Hematopoietic multipotent progenitor cell treated with erythropoietin and hydrocortisone succinate and interleukin-3 and kit ligand, for 17 days (in vitro differentiated cells): Measurements from ENCODE around the gene NHSL2.

Experiments used
- DNase-seq: peaks from one replicate; pipeline ENCODE4 v3.0.0-alpha.2; 2015; ENCODE audit warnings: low spot score

The NHSL2 gene

DNA sequence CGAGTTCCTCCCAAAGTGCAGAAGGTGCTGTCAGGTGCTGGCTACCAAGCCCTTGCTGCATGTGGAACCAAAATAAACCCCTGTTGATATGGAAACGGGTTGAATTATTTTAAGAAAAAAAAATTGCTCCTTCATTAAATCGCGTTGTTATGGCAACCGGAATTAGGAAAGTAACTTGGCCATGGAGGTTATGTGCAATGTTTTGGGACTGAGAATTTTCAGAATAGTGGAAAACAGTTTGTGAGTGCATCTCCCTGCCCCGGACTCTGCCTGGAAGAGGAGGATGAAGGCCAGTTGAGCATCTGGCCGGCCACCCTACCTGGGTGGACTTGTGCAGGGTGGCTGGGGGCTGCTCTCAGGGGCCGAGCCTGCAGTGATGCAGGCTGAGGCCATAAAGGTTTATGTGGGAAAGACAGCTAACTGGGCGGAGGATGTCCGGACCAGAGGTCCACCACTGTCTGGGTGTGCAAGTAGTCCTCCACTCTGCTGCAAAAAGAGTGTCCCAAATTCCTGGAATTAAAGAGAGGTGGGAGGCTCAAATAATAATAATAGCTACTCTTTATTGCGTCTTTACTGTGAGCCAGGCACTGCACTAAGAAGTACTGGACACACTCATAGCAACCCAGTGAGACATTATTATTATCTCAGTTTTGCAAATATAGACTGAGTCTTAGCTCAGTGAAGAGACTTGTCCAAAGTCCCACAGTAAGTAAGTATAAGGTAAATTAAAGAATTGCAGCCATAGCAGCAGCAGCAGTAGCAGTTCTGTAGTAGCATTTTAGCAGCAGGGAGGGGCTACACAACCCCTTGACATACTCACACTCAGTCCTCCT is 200.4 kb downstream of the NHSL2 start:
- no peak for DNase-seq

DNA sequence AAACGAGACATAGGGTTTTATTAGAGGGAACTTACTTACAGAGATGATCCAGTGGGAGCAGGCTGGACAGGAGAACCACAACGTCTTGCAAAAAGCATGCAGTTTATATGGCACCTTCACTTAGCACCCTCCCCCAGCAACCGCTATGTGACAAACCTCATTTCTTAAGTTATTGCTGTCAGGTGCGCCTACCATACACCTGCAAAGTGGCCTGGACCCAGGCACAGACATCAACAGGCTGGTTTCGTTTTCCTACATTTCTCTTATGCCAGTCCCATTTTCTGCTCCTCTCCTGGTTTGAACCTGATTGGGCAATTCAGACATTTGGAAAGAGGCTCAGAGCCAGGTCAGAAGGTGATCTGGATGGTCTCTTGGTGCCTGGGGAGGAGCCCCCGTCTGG is 202.8 kb downstream of the NHSL2 start:
- DNase-seq, result no peak

DNA sequence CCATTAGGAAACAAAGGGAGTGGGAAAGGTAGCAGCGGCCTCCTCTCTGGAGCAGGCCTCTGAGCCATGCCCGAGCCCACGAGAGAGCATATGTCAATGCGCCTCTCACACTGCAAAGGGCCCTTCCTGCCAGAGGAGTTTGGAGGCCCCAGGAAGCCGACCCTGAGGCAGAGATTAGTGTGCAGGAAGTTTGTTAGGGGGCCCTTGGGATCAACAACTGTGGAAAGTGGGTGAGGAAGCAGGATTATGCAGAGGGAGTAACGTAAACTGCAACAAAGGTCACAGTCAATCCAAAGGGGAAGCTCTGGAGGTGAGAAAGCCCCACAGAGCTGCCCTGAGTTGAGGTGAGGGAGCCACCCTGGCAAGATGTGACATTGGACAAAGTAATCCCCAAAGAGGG is 203.7 kb downstream of the NHSL2 start:
- no peak for DNase-seq

DNA sequence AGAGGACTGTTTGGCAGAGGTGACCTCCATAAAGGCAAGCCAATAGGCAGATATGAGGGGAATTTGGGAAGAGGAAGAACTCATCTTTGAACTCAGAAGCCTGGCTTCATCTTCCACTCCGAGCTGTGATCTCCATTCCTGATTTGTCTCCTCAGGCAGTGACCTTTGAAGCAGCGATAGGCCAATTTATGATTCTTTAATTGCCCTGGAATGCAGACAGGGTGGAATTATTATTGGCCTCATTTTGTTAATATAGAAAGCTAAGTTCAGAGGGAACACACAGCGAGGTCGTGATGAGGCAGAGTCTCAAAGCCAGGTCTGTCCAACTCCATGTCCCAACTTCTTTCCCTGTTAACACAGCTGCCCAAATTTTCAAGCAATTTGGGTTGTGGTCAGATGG is 204.2 kb downstream of the NHSL2 start:
- no peak for DNase-seq

DNA sequence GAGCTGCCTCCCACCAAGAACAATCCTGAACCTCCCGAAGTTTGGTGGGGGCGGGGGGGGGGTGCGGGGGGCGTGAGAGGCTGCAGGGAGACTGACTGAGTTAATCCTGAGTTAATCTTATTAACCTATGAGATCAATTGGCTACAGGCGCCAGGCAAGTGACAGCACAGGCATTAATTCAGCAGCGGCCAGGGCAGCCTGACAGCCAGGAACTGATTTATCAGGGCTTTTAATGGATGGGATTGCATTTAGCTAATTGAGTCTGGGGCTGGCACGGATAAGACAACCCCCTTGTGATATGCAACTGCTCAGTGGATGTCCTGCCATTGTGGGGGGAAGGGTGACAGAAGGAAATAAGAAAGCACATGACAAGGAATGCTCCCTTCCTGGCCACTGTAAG is 204.7 kb downstream of the NHSL2 start:
- DNase-seq, result no peak

DNA sequence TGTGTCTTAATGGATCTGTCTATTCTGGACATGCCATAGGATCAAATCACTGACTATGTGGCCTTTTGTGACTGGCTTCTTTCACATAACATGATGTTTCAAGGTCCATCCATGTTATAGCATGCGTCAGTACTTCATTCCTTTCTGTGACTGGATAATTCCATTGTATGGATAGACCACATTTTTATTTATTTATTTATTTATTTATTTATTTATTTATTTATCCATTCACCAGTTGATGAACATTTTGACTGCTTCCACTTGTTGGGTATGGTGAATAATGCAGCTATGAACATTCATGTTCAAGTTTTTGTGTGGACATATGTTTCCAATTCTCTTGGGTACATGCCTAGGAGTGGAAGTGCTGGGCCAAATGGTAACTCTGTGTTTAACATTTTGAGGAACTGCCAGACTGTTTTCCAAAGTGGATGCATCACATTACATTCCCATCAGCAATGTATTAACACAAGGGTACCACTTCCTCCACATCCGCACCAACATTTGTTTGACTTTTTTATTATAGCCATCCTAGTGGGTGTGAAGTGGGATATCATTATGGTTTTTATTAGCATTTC is 207.1 kb downstream of the NHSL2 start:
- DNase-seq, result no peak

DNA sequence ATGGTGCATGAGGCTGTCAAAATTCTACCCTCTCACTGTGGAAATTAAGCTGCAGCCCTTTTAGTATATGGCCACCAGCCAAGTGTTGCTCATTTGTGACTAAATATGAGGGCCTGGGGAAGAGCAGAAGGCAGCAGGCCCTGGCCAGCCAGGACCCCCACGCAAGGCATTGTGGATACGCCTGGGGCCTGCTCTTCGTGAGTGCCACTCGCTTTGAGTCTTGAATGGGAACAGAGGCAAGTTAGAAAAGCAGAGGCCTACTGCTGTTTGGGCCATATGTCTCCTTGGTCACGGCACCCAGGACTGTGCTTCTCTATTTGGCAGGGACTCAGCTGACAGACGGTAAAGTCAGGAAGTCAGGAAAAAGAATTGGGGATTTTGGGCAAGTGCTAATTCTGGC is 210.2 kb downstream of the NHSL2 start:
- no peak for DNase-seq

DNA sequence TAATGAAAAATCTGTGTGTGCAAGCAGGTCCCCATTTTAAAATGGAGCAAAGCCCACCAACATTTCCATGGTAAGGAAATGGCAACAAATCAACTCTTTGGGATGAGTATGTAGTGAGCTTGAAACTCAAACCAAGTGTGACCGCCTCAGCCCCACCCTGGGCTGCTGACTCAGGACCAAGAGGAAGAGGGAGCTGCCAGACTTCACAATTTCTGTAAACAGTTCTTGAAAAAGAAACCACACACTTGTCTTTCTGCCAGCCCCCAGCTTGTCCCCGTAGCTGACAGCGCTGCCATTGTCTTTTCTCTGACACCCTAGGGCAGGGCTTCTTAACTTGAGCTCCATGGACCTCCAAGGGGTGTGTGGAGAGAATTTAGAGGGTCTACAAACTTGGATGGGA is 210.7 kb downstream of the NHSL2 start:
- no peak for DNase-seq

DNA sequence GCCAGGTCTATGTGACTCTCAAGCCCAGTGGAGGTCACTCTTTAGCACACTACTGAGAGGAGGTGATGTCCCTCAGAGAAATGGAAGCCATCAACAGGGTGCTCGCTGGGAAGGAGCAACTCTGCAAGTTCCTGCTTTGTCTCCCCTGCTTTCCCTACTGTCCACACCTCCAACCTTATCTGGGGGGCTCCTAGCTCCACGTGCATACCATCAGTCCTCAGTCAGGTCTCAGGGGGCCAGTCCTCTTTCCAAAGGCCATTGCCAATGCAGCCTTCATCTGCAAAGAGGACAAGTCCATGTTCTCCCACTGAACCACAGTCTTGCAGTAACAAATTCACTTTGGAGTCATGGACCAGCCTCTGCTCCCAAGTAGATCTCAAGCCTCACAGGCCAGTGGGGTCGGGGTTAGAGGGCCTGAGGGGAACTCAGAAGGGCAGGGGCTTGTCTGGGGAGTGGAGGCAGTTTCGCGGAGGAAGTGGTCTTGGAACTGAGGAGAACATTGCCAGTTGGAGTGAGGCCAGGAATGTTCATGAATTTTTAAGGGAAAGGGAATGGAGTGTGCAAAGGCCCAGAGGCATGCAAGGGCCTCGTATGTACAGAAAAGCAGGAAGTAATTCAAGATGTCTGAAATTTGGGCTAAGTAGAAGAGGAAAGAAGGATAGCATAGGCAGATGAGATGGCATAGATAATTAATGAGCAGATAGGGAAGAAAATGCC is 212.1 kb downstream of the NHSL2 start:
- DNase-seq, result no peak

DNA sequence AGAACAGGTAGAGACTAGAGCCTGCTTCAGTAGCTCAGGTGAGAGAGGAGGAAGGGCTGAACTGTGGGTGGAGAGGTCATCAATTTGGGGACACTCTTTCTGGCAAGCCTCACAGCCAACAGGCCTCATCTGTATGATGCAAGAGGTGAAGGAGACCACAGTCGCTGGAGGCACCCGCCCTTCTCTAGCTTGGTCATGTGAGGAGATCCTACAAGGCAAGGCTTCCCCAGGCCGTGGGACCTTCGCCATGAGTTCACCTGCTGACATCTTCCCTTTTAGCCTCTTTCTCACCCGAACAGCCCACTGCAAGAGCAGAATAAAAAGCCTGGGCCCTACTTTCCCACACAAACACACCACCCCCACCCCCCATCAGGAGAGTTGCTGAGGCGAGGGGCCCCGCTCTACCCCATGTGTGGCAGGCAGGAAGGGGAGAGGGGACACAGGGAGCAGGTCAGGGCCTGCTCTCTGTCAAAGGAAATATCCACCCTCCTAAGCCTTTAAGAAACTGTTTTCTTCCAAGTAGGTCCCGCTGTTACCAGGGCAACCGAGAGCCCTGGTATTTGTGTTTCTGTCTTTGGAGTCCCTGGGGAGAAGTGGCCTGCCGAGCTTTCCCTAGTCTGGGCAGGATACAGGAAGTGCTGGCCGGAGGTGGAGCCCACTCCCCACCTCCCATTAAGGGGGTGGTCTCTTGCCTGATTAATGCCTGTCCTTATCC is 213.0 kb downstream of the NHSL2 start:
- no peak for DNase-seq

DNA sequence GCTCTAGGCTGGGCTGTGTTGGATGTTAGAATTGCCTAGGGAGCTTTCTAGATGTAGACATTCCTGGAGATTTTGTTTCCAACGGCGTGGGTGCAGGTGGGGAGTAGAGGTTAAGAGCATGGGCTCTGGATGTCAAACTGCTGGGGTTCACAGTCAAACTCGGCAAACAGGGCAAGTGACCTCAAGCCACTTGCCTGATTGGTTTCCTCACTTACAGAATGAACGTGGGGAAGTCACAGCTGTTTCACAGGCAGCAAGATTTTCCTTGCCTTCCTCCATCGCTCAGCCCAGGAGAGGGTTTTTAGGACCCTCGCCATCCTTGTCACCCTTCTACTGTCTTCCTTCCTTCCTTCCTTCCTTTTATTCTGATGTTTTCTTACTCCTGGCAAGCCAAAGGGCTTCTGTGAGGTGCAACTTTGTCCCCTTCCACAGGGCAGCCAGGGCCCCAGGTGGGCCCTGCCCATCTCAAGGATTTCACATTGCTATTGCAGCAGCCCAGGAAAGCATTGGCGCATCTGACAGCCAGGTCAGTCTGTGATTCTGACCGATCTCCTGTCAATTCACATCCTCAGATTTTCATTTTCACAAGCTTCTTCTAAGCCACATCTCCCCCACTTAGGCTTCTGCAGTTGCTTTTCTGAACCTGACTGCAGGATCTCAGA is 214.0 kb downstream of the NHSL2 start:
- no peak for DNase-seq

DNA sequence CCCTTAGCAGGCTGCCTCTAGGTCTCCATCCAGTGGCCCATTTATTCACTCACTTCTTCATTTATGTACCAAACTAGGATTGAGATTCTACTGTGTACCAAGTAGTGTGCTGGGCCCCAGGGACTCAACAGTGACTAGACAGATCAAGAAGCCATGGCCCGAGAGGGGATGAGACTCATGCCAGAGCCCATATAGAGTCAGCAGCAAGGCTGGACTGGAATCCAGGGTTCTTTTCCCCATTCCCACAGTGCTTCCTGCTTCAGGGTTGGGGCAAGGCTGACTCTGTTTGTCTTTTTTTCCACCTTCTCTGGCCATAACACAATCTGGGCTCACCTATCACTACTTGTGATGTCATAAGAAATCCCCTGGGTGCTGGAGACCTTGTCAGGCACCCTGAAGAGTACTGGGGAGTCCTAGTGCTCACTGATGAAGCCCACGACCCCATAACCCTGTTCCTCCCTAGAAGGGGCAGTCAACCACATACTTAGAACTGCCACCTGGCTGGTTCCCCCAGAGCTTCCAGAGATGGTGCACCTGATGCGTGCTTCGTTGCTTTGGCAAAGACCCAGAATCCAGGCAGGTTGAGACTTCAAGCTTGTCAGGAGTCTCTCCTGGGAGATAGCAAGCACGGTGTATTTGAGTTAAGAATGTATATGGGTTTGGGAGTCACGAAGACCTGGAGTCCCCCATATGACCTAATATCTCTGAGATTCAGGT is 214.8 kb downstream of the NHSL2 start:
- no peak for DNase-seq

DNA sequence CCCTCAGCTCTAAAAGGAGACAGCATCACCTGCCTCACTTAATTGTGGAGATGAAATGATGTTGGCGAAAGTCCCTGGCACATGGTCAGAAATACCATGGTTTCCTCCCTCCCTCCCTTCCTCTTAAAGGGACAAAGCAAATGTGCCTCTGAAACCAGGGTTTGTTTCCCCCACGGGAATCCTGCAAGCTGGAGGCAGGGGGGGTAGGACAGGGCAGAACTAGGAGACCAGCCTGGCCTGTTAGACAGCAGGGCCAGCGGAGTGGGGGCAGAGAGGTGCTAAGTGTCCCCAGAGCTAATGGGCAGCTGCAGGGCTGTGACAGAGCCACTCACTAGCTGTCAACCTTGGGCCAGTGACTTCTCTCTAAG is 215.4 kb downstream of the NHSL2 start:
- no peak for DNase-seq

DNA sequence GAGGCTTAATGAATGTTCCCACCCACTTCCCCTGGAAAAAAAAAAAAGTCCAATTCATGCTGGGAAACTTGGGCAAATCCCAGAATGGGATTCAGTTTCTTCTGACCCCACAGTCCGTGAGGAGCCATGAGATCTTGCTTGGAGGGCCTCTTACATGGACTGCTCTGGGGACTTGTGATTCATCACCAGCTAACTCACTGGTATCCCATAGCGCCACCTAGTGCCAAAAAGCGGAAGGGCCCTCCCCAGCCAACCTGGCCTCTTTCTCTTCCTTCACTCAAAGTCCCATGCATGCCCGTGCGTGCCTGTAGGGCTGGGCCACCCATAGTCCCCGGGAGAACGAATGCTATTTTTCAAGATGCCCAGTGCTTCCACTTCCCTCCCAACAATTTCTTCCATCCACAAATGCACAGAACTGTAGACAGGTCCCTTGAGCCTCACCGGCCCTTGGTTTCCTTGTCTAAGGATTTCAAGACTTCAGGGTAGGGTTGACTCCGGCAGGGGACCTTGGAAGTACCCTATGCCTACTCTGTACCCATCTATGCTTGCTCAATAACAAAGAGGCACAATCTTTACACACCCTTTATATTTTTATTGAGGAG is 216.0 kb downstream of the NHSL2 start:
- DNase-seq, result peak; percentile 54

DNA sequence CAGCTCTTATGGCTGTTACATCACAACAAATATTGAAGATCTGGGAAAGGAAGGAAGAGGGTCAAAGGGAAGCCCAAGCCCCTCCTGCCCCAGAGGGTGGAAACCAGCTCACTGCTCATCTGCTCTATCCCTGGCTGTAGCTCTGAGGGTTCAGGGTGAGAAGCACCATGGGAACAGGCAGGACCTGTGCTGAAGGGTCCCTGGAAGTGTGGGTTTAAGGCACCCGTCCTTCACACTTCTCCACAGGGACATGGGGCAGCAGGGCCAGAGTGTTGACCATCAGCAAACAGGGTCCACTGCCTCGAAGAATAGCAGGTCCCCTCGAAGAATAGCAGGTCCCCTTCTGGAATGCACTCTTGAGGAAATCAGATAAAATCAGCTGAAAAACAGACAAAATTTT is 216.7 kb downstream of the NHSL2 start:
- no peak for DNase-seq

DNA sequence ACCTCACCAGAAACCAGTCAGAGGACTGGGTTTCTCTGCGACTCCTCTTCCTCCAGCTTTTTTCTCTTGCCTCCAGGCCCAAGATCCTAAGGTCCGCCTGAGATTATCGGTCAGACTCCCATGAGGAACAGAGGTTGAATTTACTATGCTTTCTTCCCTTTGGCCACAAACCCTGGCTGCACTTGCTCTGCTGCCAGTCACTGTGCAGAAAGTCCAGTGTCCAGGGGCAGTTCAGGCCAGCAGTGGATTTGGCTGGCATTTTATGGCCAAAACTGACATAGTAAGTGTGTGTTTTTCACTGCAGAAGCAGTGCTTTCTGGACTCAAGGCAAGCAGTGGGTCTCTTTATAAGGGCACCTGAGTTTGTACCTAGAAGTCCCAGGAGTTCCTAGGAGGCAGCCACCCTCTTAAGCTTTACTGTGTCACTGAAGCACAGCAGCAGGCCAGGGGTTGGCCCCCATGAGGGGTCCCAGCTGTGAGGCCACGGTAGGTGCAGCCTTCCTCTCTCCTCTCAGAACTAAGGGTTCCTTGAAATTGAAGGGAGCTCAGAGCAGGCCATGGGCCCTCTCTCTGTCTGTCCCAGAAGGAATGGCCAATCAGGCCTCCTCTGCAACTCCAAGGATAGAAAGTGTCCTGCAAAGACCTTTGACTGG is 217.7 kb downstream of the NHSL2 start:
- DNase-seq, result no peak

DNA sequence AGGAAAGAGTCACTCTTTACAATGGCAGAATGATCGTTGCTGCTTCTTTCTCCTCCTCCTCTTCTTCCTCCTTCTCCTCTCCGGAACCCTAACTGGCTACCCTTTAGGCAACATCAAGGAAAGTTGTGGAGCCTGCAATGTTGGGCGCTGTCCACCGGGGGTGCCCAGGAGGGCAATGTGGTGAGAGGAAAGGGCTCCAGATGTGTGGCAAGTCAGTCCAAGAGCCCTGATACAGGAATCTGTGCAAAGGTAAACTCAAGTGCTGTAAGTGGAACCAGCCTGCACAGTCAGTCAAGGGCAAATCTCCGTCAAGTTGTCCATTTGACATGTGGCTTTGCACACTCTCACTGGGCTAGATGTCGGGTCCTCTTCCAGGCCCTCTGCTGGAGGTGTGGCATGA is 218.2 kb downstream of the NHSL2 start:
- DNase-seq, result no peak

DNA sequence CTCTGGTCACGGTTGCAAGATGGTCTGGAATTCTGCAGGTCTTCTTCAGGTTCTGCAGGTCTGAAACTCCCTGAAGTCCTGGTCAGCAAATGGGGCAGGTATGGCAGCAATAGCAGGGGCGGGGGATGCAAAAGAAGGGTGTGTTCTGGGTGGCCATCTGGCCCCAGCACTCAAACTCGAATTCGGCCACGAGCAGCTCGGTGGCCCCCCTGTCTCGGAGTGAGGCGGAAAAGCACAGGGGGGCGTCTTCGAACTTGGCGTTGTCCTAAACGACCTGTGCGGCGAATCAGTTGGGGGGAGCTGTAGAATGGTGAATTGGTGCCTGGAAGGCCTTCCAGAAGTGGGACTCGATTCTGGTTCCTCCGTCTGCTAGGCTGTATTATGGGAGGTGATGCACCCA is 219.0 kb downstream of the NHSL2 start:
- no peak for DNase-seq

DNA sequence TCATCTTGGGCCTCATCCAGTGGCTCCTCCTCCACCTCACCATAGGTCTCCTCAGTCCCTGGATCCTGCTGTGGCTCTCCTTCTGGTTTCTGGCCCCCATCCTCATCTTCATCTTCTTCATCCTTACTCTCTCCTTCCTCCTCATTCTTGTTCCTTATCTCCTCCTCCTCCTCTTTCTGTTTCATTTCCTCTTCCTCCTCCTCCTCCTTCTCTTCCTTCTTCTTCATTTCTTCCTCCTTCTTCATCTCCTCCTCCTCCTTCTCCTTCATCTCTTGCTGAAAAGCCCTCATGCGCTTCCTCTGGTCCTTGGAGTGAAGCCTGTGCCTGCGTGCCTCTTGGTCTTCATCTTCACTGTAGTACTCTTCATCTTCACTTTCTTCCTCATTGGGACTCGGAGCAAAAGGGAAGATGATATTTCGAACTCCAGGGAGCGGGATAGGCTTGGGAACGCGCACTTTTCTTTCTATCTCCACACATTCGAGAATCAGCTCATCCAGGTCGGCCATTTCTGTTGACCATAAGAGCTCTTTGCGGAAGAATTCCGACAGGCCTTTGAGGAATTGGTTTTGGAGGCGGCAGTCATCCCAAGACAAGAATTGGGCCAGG is 219.6 kb downstream of the NHSL2 start:
- DNase-seq, result no peak

DNA sequence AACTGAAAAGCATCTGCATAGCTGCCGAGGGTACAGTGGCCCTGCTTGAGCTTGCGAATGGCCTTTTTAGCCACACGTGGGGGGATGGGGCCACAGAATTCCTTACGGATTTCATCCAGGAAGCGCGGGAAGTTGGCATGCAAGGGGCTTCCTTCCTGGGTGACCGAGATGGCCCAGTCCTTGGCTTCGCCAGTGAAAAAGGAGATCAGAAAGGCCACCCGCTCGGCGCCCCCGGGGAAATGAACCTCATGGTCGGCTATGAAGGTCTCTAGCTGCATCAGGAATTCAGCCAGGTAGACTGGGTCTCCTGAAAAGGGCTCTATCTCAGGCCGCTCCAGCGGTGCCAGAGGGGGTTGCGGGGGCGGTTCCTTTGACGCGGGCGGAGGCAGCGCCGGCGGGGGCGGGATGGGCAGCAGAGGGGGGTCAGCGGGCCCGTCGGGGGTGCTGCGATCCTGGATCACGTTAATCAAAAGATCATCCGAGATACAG is 220.2 kb downstream of the NHSL2 start:
- no peak for DNase-seq
